Measurements from ENCODE around the gene RNF212B. TPM values are rescaled to one million over a fixed set of nuclear protein-coding genes. Genes with fewer than 3 reads are reported as not detected.

The RNF212B gene
- total RNA-seq, 4 donors from 2014 or later: not detected

DNA sequence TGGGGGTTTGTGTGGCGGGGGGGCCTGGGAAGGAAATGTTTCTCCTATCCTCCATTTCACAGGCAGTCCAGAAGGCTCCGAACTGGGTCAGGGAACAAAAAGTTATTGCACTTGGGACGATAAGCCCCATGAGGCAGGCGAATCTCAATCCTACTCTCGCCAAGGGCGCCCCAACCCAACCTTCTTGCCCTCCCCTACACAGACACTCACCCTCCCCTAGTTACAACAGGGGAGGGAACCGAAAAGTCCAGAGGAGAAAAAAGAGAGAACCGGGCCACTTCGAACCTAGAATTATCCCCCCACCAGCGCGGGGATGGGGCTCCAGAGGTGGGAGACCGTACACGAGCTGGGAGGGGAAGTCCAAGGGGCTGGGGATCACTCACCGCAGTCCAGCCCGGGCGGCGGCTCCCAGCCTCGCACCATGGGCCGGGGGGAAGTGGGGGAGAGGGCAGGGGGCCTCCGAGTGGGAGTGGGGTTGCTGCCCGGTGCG is 47.8 kb downstream of the RNF212B start:
- H3K4me1 ChIP-seq: peaks cover 0 to 13% (median 0%) of the 10 kb centered on the region in 4 donors
- H3K27ac ChIP-seq: peak overlapping the region; percentile 89 to 96 (median 93)
- H3K9me3 ChIP-seq: no peaks in the 10 kb centered on the region
- peak in 1 of 3 donors; percentile 20 for DNase-seq
- no peak for TF ChIP-seq POLR2A (IDR thresholded peaks at IDR 0.05)
- TF ChIP-seq, protein P1, sequence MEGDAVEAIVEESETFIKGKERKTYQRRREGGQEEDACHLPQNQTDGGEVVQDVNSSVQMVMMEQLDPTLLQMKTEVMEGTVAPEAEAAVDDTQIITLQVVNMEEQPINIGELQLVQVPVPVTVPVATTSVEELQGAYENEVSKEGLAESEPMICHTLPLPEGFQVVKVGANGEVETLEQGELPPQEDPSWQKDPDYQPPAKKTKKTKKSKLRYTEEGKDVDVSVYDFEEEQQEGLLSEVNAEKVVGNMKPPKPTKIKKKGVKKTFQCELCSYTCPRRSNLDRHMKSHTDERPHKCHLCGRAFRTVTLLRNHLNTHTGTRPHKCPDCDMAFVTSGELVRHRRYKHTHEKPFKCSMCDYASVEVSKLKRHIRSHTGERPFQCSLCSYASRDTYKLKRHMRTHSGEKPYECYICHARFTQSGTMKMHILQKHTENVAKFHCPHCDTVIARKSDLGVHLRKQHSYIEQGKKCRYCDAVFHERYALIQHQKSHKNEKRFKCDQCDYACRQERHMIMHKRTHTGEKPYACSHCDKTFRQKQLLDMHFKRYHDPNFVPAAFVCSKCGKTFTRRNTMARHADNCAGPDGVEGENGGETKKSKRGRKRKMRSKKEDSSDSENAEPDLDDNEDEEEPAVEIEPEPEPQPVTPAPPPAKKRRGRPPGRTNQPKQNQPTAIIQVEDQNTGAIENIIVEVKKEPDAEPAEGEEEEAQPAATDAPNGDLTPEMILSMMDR (IDR thresholded peaks at IDR 0.05): no peak
- H3K4me3 ChIP-seq: peak overlapping the region; percentile 88 to 99 (median 94)
- no peaks in the 10 kb centered on the region for H3K27me3 ChIP-seq
- no peaks in the 10 kb centered on the region for H3K36me3 ChIP-seq

DNA sequence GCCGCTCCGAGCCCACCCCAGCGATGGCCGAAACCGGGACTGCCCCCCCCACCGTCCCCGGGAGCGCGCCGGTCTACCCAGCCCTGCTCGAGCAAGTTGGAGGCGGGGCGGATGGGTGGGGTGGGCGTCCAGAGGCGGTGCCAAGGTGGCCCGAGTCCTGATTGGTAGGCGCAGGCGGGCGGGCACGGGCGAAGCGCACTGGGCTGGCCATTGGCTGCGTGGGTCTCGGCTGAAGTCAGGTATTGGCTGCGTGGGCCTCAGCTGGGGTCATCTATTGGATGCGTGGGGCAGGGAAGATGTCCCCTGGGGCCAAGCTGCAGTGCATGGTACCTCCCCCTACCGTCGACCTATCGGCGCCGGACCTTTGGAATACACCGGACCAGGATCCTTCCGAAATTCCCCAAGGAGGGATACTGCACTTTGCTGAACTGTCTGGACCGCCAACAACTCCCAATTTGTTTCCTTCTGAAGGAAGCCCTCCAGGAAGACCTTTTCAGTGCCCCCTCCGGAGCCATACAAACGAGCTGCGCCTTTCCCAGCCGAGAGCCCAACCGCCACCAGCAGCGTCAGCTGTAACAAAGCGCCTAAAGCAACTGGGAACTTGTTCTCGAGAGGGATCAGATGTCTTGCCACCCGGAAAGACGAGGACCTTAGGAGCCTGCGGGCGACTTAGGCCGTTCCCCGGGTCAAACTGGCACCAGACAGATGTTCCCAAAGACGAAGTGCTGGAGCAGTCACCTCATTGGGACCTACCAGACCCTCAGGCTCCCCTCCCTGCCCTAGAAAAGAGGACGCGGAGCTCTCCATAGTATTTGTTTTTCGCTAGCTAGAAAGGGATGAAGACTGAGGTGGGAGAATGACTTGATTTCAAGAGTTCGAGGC is 48.5 kb downstream of the RNF212B start, which contains the start of gene HOMEZ:
Gene HOMEZ, minus strand, starts transcription at position 113 of the 882 bp plus-strand sequence. CDS start 180 bp downstream, outside the sequence.
- H3K4me1 ChIP-seq: peaks cover 0 to 13% (median 0%) of the 10 kb centered on the region in 4 donors
- H3K9me3 ChIP-seq: no peaks in the 10 kb centered on the region
- TF ChIP-seq, protein P1 (IDR thresholded peaks at IDR 0.05): peak in 4 of 6 experiments; percentile 6 to 27 (median 13)
- peak; percentile 53 to 70 for TF ChIP-seq POLR2A (IDR thresholded peaks at IDR 0.05)

DNA sequence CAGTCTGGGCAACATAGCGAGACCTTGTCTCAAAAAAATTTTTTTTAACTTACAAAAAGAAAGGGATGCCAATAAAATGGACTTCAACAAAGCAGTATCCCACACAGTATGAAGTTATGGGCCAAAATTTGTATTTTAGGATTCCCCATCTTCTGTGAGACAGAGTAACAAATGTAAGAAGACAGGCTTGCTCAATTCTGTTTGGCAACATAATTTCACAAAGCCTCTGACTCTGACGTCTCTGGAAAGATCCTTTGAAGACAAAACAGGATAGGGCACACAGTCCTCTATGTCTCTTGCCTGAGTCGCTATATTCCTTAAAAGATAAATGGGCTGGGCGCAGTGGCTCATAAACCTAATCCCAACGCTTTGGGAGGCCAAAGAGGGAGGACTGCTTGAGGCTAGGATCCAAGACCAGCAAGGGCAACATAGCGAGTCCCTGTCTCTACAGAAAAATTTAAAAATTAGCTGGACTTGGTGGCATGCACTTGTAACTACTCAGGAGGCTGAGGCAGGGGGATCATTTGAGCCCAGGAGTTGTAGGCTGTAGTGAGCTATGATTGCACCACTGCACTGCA is 49.3 kb downstream of the RNF212B start:
- Histone ChIP-seq H3K4me3 (peak overlapping the region; percentile 88 to 99 (median 94)), H3K36me3 (no peaks in the 10 kb centered on the region), H3K27ac (peak overlapping the region; percentile 89 to 96 (median 93)), H3K4me1 (peaks cover 0 to 13% (median 0%) of the 10 kb centered on the region in 4 donors), H3K27me3 (no peaks in the 10 kb centered on the region), H3K9me3 (no peaks in the 10 kb centered on the region)
- TF ChIP-seq, protein P1 (IDR thresholded peaks at IDR 0.05): no peak
- no peak for TF ChIP-seq POLR2A (IDR thresholded peaks at IDR 0.05)
- DNase-seq: no peak

More for the DNA sequence above, 48.5 kb downstream of the RNF212B start, which contains the start of gene HOMEZ:
- Histone ChIP-seq H3K4me3 (peak within 1 kb of the TSS; percentile 88 to 99 (median 94)), H3K36me3 (no peaks in the 10 kb centered on the region), H3K27me3 (no peaks in the 10 kb centered on the region), H3K27ac (peak within 1 kb of the TSS; percentile 89 to 96 (median 93))
- peak; percentile 98 to 99 (median 99) for DNase-seq

DNA sequence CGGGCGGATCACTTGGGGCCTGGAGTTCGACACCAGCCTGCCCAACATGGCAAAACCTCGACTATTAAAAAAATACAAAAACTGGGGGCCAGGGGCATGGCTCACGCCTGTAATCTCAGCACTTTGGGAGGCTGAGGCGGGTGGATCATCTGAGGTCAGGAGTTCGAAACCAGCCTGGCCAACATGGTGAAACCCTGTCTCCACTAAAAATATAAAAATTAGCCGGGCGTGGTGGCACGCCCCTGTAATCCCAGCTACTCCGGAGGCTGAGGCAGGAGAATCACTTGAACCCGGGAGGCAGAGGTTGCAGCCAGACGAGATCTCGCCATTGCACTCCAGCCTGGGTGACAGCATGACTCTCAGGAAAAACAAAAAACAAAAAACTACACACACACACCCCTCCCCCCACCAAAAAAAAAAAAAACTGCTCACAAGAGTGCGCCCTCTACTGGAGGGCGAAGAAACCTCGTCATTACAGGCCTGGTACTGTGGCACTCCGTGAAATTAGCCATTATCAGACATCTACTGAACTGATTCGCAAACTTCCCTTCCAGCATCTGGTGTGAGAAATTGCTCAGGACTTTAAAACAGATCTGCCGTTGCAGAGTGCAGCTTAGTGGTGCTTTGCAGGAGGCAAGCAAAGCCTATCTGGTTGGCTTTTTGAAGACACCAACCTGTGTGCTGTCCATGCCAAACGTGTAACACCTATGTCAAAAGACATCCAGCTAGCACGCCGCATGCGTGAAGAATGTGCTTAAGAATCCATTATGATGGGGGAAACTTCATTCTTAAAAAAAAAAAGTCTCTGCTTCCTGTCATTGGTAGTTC is 57.2 kb downstream of the RNF212B start:
- peak overlapping the region in 1 of 4 donors; percentile 27 for H3K4me3 ChIP-seq
- no peak overlapping the region for H3K27ac ChIP-seq
- DNase-seq: peak; percentile 51 to 75 (median 58)
- peaks cover 0 to 17% (median under 1%) of the 10 kb centered on the region in 4 donors for H3K4me1 ChIP-seq
- TF ChIP-seq POLR2A (IDR thresholded peaks at IDR 0.05): no peak
- TF ChIP-seq, protein P1 (IDR thresholded peaks at IDR 0.05): peak; percentile 42 to 94 (median 69)
- no peaks in the 10 kb centered on the region for H3K27me3 ChIP-seq
- H3K36me3 ChIP-seq: peaks cover 0 to 19% (median 0%) of the 10 kb centered on the region in 3 donors
- no peaks in the 10 kb centered on the region for H3K9me3 ChIP-seq

All from Peyer's patch (tissue), 4 donors.